ENCODE results near the gene SLC2A1. TPM values are rescaled to one million over a fixed set of nuclear protein-coding genes. Genes with fewer than 3 reads are reported as not detected.

Gene SLC2A1
- total RNA-seq, 4 donors from 2014 or later, result 238 to 883 (median 448) TPM

GRCh38 chr1:42886046-42886739 lies 72.5 kb downstream of the SLC2A1 start:
- intact Hi-C loops (cut with DNase I), result no loop called here
- Histone ChIP-seq H3K4me3 (no peak overlapping the region), H3K36me3 (no peaks in the 10 kb centered on the region), H3K4me1 (no peaks in the 10 kb centered on the region), H3K9me3 (no peaks in the 10 kb centered on the region), H3K27ac (no peak overlapping the region), H3K27me3 (peaks cover 0 to 9% (median 0%) of the 10 kb centered on the region in 4 donors)
- DNase-seq, result no peak
- TF ChIP-seq CTCF (IDR thresholded peaks at IDR 0.05) (no peak), POLR2A (IDR thresholded peaks at IDR 0.05) (no peak)
- 82 to 86% methylated on average over 11 to 14 of the region's 16 CpGs for WGBS, 2 donors

- Histone ChIP-seq H3K36me3 (no peaks in the 10 kb centered on the region), H3K4me1 (no peaks in the 10 kb centered on the region), H3K27ac (no peak overlapping the region), H3K9me3 (no peaks in the 10 kb centered on the region), H3K4me3 (no peak overlapping the region), H3K27me3 (peaks cover 0 to 24% (median 0%) of the 10 kb centered on the region in 4 donors)
- no peak for DNase-seq
- intact Hi-C loops (cut with DNase I), result no loop called here
- no peak for TF ChIP-seq POLR2A (IDR thresholded peaks at IDR 0.05)
- no peak for TF ChIP-seq CTCF (IDR thresholded peaks at IDR 0.05)
- 60% methylated on average over 3 of the region's 4 CpGs; no CpG with 5 or more reads in 1 of the 2 donors for WGBS, 2 donors
These were observed 78.3 kb downstream of the SLC2A1 start for GRCh38 chr1:42880384-42880783.

- no peak for DNase-seq
- 47 to 78% methylated on average over 1 to 2 of the region's 2 CpGs for WGBS, 2 donors
These were observed 81.3 kb downstream of the SLC2A1 start for GRCh38 chr1:42877380-42877779.

GRCh38 chr1:42876009-42876408 lies 82.7 kb downstream of the SLC2A1 start:
- no peak overlapping the region for H3K27ac ChIP-seq
- H3K9me3 ChIP-seq, result no peaks in the 10 kb centered on the region
- DNase-seq, result no peak
- H3K4me3 ChIP-seq, result no peak overlapping the region
- peaks cover 0 to 21% (median 0%) of the 10 kb centered on the region in 4 donors for H3K27me3 ChIP-seq
- TF ChIP-seq CTCF (IDR thresholded peaks at IDR 0.05) (no peak), POLR2A (IDR thresholded peaks at IDR 0.05) (no peak)
- H3K4me1 ChIP-seq, result no peaks in the 10 kb centered on the region
- no peaks in the 10 kb centered on the region for H3K36me3 ChIP-seq
- intact Hi-C loops (cut with DNase I), result no loop called here

More at GRCh38 chr1:42877380-42877779, 81.3 kb downstream of the SLC2A1 start:
- no peaks in the 10 kb centered on the region for H3K4me1 ChIP-seq
- no peaks in the 10 kb centered on the region for H3K9me3 ChIP-seq
- H3K36me3 ChIP-seq, result no peaks in the 10 kb centered on the region
- H3K27ac ChIP-seq, result no peak overlapping the region
- intact Hi-C loops (cut with DNase I), result no loop called here
- H3K4me3 ChIP-seq, result no peak overlapping the region
- H3K27me3 ChIP-seq, result peaks cover 0 to 24% (median 0%) of the 10 kb centered on the region in 4 donors
- TF ChIP-seq POLR2A (IDR thresholded peaks at IDR 0.05), result no peak
- TF ChIP-seq CTCF (IDR thresholded peaks at IDR 0.05), result no peak

Small RNA genes lying within 50 kb of the gene (small RNA-seq; reads per million reads assigned to genes)
- gene RNU6-880P, result 0 reads per million in 4 donors

Other genes with a start within 250 kb of the SLC2A1 start
- under 1 TPM in 1 of 4 donors, not detected in 3; 0.21 TPM for gene CLDN19, start 218.6 kb downstream of the SLC2A1 start, total RNA-seq
- 10 to 100 TPM in 1 of 4 donors, 1 to 10 TPM in 3; 5.5 to 12.4 (median 7.2) TPM for gene P3H1, start 191.8 kb downstream of the SLC2A1 start, total RNA-seq
- gene C1orf50, start 191.6 kb downstream of the SLC2A1 start, total RNA-seq, result 10 to 100 TPM in 1 of 4 donors, 1 to 10 TPM in 3; 1.5 to 15.4 (median 3.8) TPM
- not detected for gene TMEM269, start 173.9 kb downstream of the SLC2A1 start, total RNA-seq
- 10 to 100 TPM in 2 of 4 donors, 1 to 10 TPM in 2; 6.1 to 11.7 (median 8.7) TPM for gene ERMAP, start 141.7 kb downstream of the SLC2A1 start, total RNA-seq
- gene SVBP, start 141.5 kb downstream of the SLC2A1 start, total RNA-seq, result 10 to 100 TPM in 3 of 4 donors, 1 to 10 TPM in 1; 5.8 to 18.3 (median 14.2) TPM
- 1 to 10 TPM; 2.0 to 9.2 (median 5.5) TPM for gene ZNF691, start 112.3 kb downstream of the SLC2A1 start, total RNA-seq
- gene EBNA1BP2, start 213.4 kb upstream of the SLC2A1 start, total RNA-seq, result 10 to 100 TPM; 44.4 to 99.3 (median 60.7) TPM
- not detected for gene CFAP57, start 213.5 kb upstream of the SLC2A1 start, total RNA-seq